DND-41 (cell line): Measurements from ENCODE around the gene TMEM214.

ENCODE experiments used
- ATAC-seq: fragments of 200-7000 bp; cut with Tn5 transposase; 3 replicates; pipeline ENCODE4 v1.9.1; 2021; ENCODE audit warnings: low read depth; ENCODE audit not compliant: insufficient read depth
- DNase-seq: peaks from one replicate; pipeline ENCODE4 v3.0.0-alpha.2; 2020
- H2AFZ ChIP-seq: 2 replicates; pipeline ENCODE4 v1.6.0; 2012; ENCODE audit warnings: low read depth, low read length
- H3K27ac ChIP-seq: 2 replicates; pipeline ENCODE4 v1.5.1; 2012; ENCODE audit warnings: low read length, inconsistent platforms
- H3K27me3 ChIP-seq: fragments of 200-600 bp; sonication (generic); 2 replicates; pipeline ENCODE4 v1.6.0; 2012; ENCODE audit warnings: low read length, mild to moderate bottlenecking, inconsistent platforms; ENCODE audit not compliant: insufficient read depth, poor library complexity
- H3K36me3 ChIP-seq: 2 replicates; pipeline ENCODE4 v1.5.1; 2012; ENCODE audit warnings: low read length, inconsistent platforms; ENCODE audit not compliant: insufficient read depth
- H3K4me1 ChIP-seq: 2 replicates; pipeline ENCODE4 v1.5.1; 2012; ENCODE audit warnings: mild to moderate bottlenecking, low read length; ENCODE audit not compliant: insufficient read depth
- H3K4me2 ChIP-seq: 2 replicates; pipeline ENCODE4 v1.6.0; 2012; ENCODE audit warnings: mild to moderate bottlenecking, moderate library complexity, low read length, inconsistent platforms; ENCODE audit not compliant: insufficient read depth
- H3K4me3 ChIP-seq, 2 experiments: fragments of 200-600 bp in 1 of 2; shearing (Covaris generic) in 1 of 2; 2 replicates each; pipeline ENCODE4 v1.5.1; 2012 to 2016; ENCODE audit warnings: inconsistent platforms in 2 of 2, low read length in 2 of 2, mild to moderate bottlenecking in 2 of 2, low read depth in 1 of 2, moderate library complexity in 1 of 2
- H3K79me2 ChIP-seq: 2 replicates; pipeline ENCODE4 v1.6.0; 2012; ENCODE audit warnings: low read length, inconsistent platforms; ENCODE audit not compliant: insufficient read depth
- H3K9ac ChIP-seq: 2 replicates; pipeline ENCODE4 v1.6.0; 2012; ENCODE audit warnings: low read depth, mild to moderate bottlenecking, inconsistent platforms, low read length, moderate library complexity
- H3K9me3 ChIP-seq: 2 replicates; pipeline ENCODE4 v1.5.1; 2012; ENCODE audit warnings: low read length, moderate library complexity, mild to moderate bottlenecking, inconsistent platforms; ENCODE audit not compliant: insufficient read depth, severe bottlenecking
- H4K20me1 ChIP-seq: 2 replicates; pipeline ENCODE4 v1.6.0; 2012; ENCODE audit warnings: low read length; ENCODE audit not compliant: insufficient read depth
- CTCF ChIP-seq: IDR thresholded peaks from 2 replicates; pipeline ENCODE4 v1.5.1; 2012; ENCODE audit warnings: borderline replicate concordance, low read length, moderate library complexity, mild to moderate bottlenecking; ENCODE audit not compliant: poor library complexity, severe bottlenecking; ENCODE audit errors: extremely low read depth
- EZH2 ChIP-seq: IDR thresholded peaks from 3 replicates; pipeline ENCODE4 v1.6.1; 2012; ENCODE audit warnings: borderline replicate concordance, low read depth, mild to moderate bottlenecking, moderate library complexity, low read length, inconsistent platforms; ENCODE audit not compliant: severe bottlenecking

Gene TMEM214

GRCh38 chr2:27032495-27033252, at the start of gene TMEM214:
Gene TMEM214, plus strand, starts transcription at chr2:27032965. Its CDS starts 51 bp downstream, at chr2:27033016.
- H3K4me1 ChIP-seq = peaks cover 39% of the 10 kb centered on the region
- peak; percentile 85 for DNase-seq
- peak within 1 kb of the TSS; percentile 69 for H3K27ac ChIP-seq
- TF ChIP-seq CTCF (no peak), EZH2 (no peak)
- peak within 1 kb of the TSS; percentile 86 for H3K9ac ChIP-seq
- peaks cover 49% of the 10 kb centered on the region for H3K79me2 ChIP-seq
- peak within 1 kb of the TSS; percentile 67 to 70 for H3K4me3 ChIP-seq
- no peaks in the 10 kb centered on the region for H3K9me3 ChIP-seq
- peaks cover 33% of the 10 kb centered on the region for H3K36me3 ChIP-seq
- H3K27me3 ChIP-seq = no peaks in the 10 kb centered on the region
- H2AFZ ChIP-seq = peak within 1 kb of the TSS; percentile 96
- H4K20me1 ChIP-seq = peaks cover 2% of the 10 kb centered on the region; the same call in 1 of the 2 replicates
- peak; percentile 98 for ATAC-seq
- peak within 1 kb of the TSS; percentile 92 for H3K4me2 ChIP-seq

GRCh38 chr2:26983746-26984145, 49.0 kb upstream of the TMEM214 start:
- ATAC-seq (no peak), DNase-seq (no peak)
- Histone ChIP-seq H3K4me1 (no peaks in the 10 kb centered on the region), H3K27ac (no peak overlapping the region), H3K4me2 (no peak overlapping the region), H3K9me3 (no peaks in the 10 kb centered on the region), H2AFZ (no peak overlapping the region), H3K4me3 (no peak overlapping the region), H3K79me2 (no peaks in the 10 kb centered on the region), H3K36me3 (no peaks in the 10 kb centered on the region), H4K20me1 (no peaks in the 10 kb centered on the region), H3K27me3 (peaks cover 31% of the 10 kb centered on the region), H3K9ac (no peak overlapping the region)
- TF ChIP-seq CTCF = no peak

GRCh38 chr2:26985807-26986206, 47.0 kb upstream of the TMEM214 start:
- Histone ChIP-seq H3K4me3 (no peak overlapping the region), H3K36me3 (no peaks in the 10 kb centered on the region), H3K4me2 (no peak overlapping the region), H4K20me1 (no peaks in the 10 kb centered on the region), H3K27ac (no peak overlapping the region), H3K79me2 (no peaks in the 10 kb centered on the region), H2AFZ (no peak overlapping the region), H3K4me1 (no peaks in the 10 kb centered on the region), H3K27me3 (peaks cover 25% of the 10 kb centered on the region), H3K9me3 (no peaks in the 10 kb centered on the region), H3K9ac (no peak overlapping the region)
- TF ChIP-seq EZH2 = no peak
- no peak for TF ChIP-seq CTCF
- ATAC-seq (no peak), DNase-seq (no peak)
